HTERT RPE-1 (cell line): ENCODE measurements around the gene PRXL2C.
"Not testable (repeated sequence)": the region's sequence is repeated elsewhere in the genome, so short reads cannot be mapped to it uniquely, and the experiment has no call there.

ENCODE experiments used
- in situ Hi-C: fragments of 300-500 bp; cut with MboI; formaldehyde crosslinking; loops from 4 replicates; pipeline ENCODE4 v1.14.3; 2020; ENCODE audit warnings: low sequenced_read_pairs

The PRXL2C gene

GRCh38 chr9:96655198-96655851 lies at the start of gene PRXL2C:
PRXL2C (minus strand) TSS chr9:96655317; CDS start chr9:96655281, 36 bp downstream.
- in situ Hi-C loops: no loop called here

- in situ Hi-C loops: not testable (repeated sequence)
These were observed 45.7 kb upstream of the PRXL2C start for GRCh38 chr9:96700721-96701375.

GRCh38 chr9:96691326-96691725 lies 36.2 kb upstream of the PRXL2C start:
- in situ Hi-C loops: no loop called here

GRCh38 chr9:96688745-96689464 lies 33.8 kb upstream of the PRXL2C start:
- in situ Hi-C loops: no loop called here

GRCh38 chr9:96688187-96688586 lies 33.1 kb upstream of the PRXL2C start:
- in situ Hi-C loops: no loop called here

- in situ Hi-C loops: no loop called here
These were observed 31.7 kb upstream of the PRXL2C start for GRCh38 chr9:96686638-96687335.

- in situ Hi-C loops: no loop called here
These were observed 25.8 kb upstream of the PRXL2C start for GRCh38 chr9:96680812-96681499.

- in situ Hi-C loops: no loop called here
These were observed 19.9 kb upstream of the PRXL2C start for GRCh38 chr9:96674906-96675538.

- in situ Hi-C loops: not testable (repeated sequence)
These were observed 18.7 kb upstream of the PRXL2C start for GRCh38 chr9:96673786-96674185.

GRCh38 chr9:96668868-96669534 lies 13.9 kb upstream of the PRXL2C start:
- in situ Hi-C loops: no loop called here

GRCh38 chr9:96667363-96667728 lies 12.2 kb upstream of the PRXL2C start:
- in situ Hi-C loops: no loop called here

- in situ Hi-C loops: not testable (repeated sequence)
These were observed 11.7 kb upstream of the PRXL2C start for GRCh38 chr9:96666653-96667362.

- in situ Hi-C loops: no loop called here
These were observed 10.7 kb upstream of the PRXL2C start for GRCh38 chr9:96665789-96666188.

- in situ Hi-C loops: no loop called here
These were observed 8.5 kb upstream of the PRXL2C start for GRCh38 chr9:96663506-96664120.

GRCh38 chr9:96661711-96662110 lies 6.6 kb upstream of the PRXL2C start:
- in situ Hi-C loops: no loop called here

GRCh38 chr9:96660692-96661248 lies 5.7 kb upstream of the PRXL2C start:
- in situ Hi-C loops: no loop called here

GRCh38 chr9:96654450-96655197 lies 493 bp downstream of the PRXL2C start:
- in situ Hi-C loops: no loop called here

- in situ Hi-C loops: no loop called here
These were observed 3.5 kb downstream of the PRXL2C start for GRCh38 chr9:96651626-96652025.
